ENCODE measurements around the gene MRE11.
"Not testable (repeated sequence)": the region's sequence is repeated elsewhere in the genome, so short reads cannot be mapped to it uniquely, and the experiment has no call there.

The MRE11 gene

GRCh38 chr11:94424011-94424410, 69.6 kb downstream of the MRE11 start:
- no peak for DNase-seq (ENCODE audit: low spot score)

GRCh38 chr11:94423507-94423906, 70.1 kb downstream of the MRE11 start:
- no peak for DNase-seq (ENCODE audit: low spot score)

- no peak for DNase-seq (ENCODE audit: low spot score)
Measured at GRCh38 chr11:94418123-94418765, 75.4 kb downstream of the MRE11 start.

GRCh38 chr11:94417386-94417987, 76.2 kb downstream of the MRE11 start:
- DNase-seq (ENCODE audit: low spot score): no peak

- no peak for DNase-seq (ENCODE audit: low spot score)
Measured at GRCh38 chr11:94405062-94405833, 88.4 kb downstream of the MRE11 start.

GRCh38 chr11:94402355-94402754, 91.3 kb downstream of the MRE11 start:
- DNase-seq (ENCODE audit: low spot score): no peak

GRCh38 chr11:94401773-94402265, 91.8 kb downstream of the MRE11 start:
- DNase-seq (ENCODE audit: low spot score): no peak

GRCh38 chr11:94400839-94401772, 92.5 kb downstream of the MRE11 start, which contains the start of gene GPR83:
Gene GPR83 (minus strand): TSS chr11:94401419. CDS start chr11:94401247, 172 bp downstream.
- DNase-seq (ENCODE audit: low spot score): peak; percentile 74

- no peak for DNase-seq (ENCODE audit: low spot score)
Measured at GRCh38 chr11:94400457-94400838, 93.2 kb downstream of the MRE11 start.

- no peak for DNase-seq (ENCODE audit: low spot score)
Measured at GRCh38 chr11:94400050-94400449, 93.6 kb downstream of the MRE11 start.

- no peak for DNase-seq (ENCODE audit: low spot score)
Measured at GRCh38 chr11:94398101-94398500, 95.5 kb downstream of the MRE11 start.

- no peak for DNase-seq (ENCODE audit: low spot score)
Measured at GRCh38 chr11:94396282-94396681, 97.4 kb downstream of the MRE11 start.

GRCh38 chr11:94391937-94392336, 101.7 kb downstream of the MRE11 start:
- not testable (repeated sequence) for DNase-seq (ENCODE audit: low spot score)

- no peak for DNase-seq (ENCODE audit: low spot score)
Measured at GRCh38 chr11:94379613-94380012, 114.0 kb downstream of the MRE11 start.

- no peak for DNase-seq (ENCODE audit: low spot score)
Measured at GRCh38 chr11:94376841-94377240, 116.8 kb downstream of the MRE11 start.

- not testable (repeated sequence) for DNase-seq (ENCODE audit: low spot score)
Measured at GRCh38 chr11:94370576-94370975, 123.1 kb downstream of the MRE11 start.

All from ecto neural progenitor cell (in vitro differentiated cells).